ENCODE measurements around the gene ADAM23. TPM values are rescaled to one million over a fixed set of nuclear protein-coding genes. Genes with fewer than 3 reads are reported as not detected.

Gene ADAM23
- total and polyA plus RNA-seq, 2 of the 13 experiments (the other 11 are each of a cell fraction or from before 2014, with no cell fraction given) = 0.04 TPM; not detected in 1

GRCh38 chr2:206424134-206424533 is 19.2 kb upstream of the ADAM23 start:
- ChIA-PET POLR2A (no interaction called here), CTCF (ENCODE audit: low intra/inter-chr PET ratio, low total read pairs) (no interaction called here)
- Histone ChIP-seq H3K9me3 (ENCODE audit: low read length) (no peaks in the 10 kb centered on the region), H3K9ac (ENCODE audit: insufficient read depth, low read depth, low read length) (no peak overlapping the region), H3K4me3 (replicated peaks in 1 of 3; ENCODE audit: insufficient read depth in 1 of 3, low read depth in 2 of 3, low read length in 3 of 3) (no peak overlapping the region), H3K4me1 (ENCODE audit: insufficient read depth, low read length) (no peaks in the 10 kb centered on the region), H3K79me2 (ENCODE audit: insufficient read depth, low read length) (no peaks in the 10 kb centered on the region), H2AFZ (ENCODE audit: low read length) (no peak overlapping the region), H4K20me1 (ENCODE audit: insufficient read depth, low read length) (no peaks in the 10 kb centered on the region), H3K36me3 (replicated peaks in 1 of 2; ENCODE audit: control insufficient read depth in 1 of 2, insufficient read depth in 2 of 2, low read length in 2 of 2) (no peaks in the 10 kb centered on the region), H3K27me3 (ENCODE audit: control insufficient read depth in 1 of 2, insufficient read depth in 2 of 2, low read length in 2 of 2) (no peaks in the 10 kb centered on the region), H3K27ac (ENCODE audit: extremely low read length, insufficient read depth, low read length) (no peak overlapping the region), H3K4me2 (ENCODE audit: low read depth, low read length) (no peak overlapping the region)
- DNase-seq (ENCODE audit: low spot score) (no peak), ATAC-seq (no peak), FAIRE-seq (no peak)
- BruUV-seq (replicated peaks) = no TSS peak
- 31% methylated on average over 3 of the region's 3 CpGs for WGBS (ENCODE audit: low lambda C conversion rate)
- TF ChIP-seq HOMEZ (CRISPR knock-in tag; IDR thresholded peaks at IDR 0.05; ENCODE audit: low read depth) (no peak), PLSCR1 (CRISPR knock-in tag; IDR thresholded peaks at IDR 0.05; ENCODE audit: borderline replicate concordance) (no peak), ZNF556 (CRISPR knock-in tag; IDR thresholded peaks at IDR 0.05; ENCODE audit: borderline replicate concordance) (no peak), ZNF674 (CRISPR knock-in tag; IDR thresholded peaks at IDR 0.05; ENCODE audit: low read depth) (no peak), ZNF136 (CRISPR knock-in tag; IDR thresholded peaks at IDR 0.05; ENCODE audit: low read depth) (no peak), TAF15 (IDR thresholded peaks at IDR 0.05; ENCODE audit: low read depth, low read length, poor library complexity, severe bottlenecking) (no peak), JARID2 (CRISPR knock-in tag; IDR thresholded peaks at IDR 0.05; ENCODE audit: insufficient replicate concordance) (no peak), HIC2 (CRISPR knock-in tag; IDR thresholded peaks at IDR 0.05; ENCODE audit: low read depth) (no peak), ZNF17 (CRISPR knock-in tag; IDR thresholded peaks at IDR 0.05) (no peak), TBX2 (CRISPR knock-in tag; IDR thresholded peaks at IDR 0.05; ENCODE audit: borderline replicate concordance) (no peak), ZBTB14 (CRISPR knock-in tag; IDR thresholded peaks at IDR 0.05) (no peak), ZSCAN21 (CRISPR knock-in tag; IDR thresholded peaks at IDR 0.05; ENCODE audit: borderline replicate concordance) (no peak), MLLT10 (CRISPR knock-in tag; IDR thresholded peaks at IDR 0.05) (no peak), NFATC3 (CRISPR knock-in tag; IDR thresholded peaks at IDR 0.05) (no peak)
- intact Hi-C loops (cut with micrococcal nuclease; ENCODE audit: unreplicated experiment) (no loop called here), in situ Hi-C loops (cut with HindIII; ENCODE audit: extremely low pct_ligation_motif_present, low pct_unique_long_range_greater_than_20kb) (no loop called here)

All from HepG2 (cell line).